HG02884 (cell line): Measurements from ENCODE around the gene EFCAB14.
"Not testable (repeated sequence)": the region's sequence is repeated elsewhere in the genome, so short reads cannot be mapped to it uniquely, and the experiment has no call there.

Source experiments
- ATAC-seq: cut with Tn5 transposase; IDR thresholded peaks from one replicate; pipeline ENCODE4 v1.9.1; 2021; ENCODE audit warnings: mild to moderate bottlenecking, moderate library complexity; ENCODE audit not compliant: unreplicated experiment

Gene EFCAB14

DNA sequence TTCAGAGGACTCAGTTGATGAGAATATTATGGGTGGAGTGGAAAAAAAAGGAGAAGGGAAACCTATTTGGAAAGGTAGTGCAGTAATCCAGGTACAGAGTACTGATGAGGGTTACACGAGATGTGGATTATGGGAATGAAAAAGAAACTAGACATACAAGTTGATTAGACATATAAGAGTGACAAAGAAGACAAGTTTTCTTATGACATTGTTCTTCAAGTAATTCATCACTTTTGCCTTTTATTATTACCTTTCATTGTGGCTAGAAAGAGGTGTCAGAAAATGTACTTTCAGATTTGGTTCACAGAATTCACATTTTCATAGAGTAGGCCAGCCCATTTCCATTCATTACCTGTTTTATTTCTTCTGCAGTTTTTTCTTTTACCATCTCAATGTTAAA lies 61.1 kb downstream of the EFCAB14 start:
- no peak for ATAC-seq

- ATAC-seq: no peak
Observed at GRCh38 chr1:46656643-46657042, 62.3 kb downstream of the EFCAB14 start.

- ATAC-seq: no peak
Observed at GRCh38 chr1:46655848-46656247, 63.1 kb downstream of the EFCAB14 start.

GRCh38 chr1:46654698-46655097 lies 64.2 kb downstream of the EFCAB14 start:
- not testable (repeated sequence) for ATAC-seq

DNA sequence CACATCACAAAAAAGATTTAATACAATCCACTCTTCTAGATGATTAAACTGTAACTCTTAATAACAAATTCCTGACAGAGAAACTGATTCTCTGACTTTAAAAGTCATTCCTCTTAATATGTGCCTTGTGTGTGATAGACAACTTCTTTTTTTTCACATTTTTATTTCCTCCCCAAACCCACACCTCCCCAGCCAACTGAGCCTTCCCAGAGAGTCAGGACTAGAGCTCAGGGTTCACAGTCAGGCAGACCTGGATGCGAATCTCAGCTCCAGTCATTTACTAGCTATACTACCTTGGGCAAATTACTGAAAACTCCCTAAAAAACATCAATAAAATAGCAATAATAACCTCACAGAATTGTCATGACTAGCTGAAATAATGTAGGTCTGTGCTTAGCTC lies 64.9 kb downstream of the EFCAB14 start:
- no peak for ATAC-seq

DNA sequence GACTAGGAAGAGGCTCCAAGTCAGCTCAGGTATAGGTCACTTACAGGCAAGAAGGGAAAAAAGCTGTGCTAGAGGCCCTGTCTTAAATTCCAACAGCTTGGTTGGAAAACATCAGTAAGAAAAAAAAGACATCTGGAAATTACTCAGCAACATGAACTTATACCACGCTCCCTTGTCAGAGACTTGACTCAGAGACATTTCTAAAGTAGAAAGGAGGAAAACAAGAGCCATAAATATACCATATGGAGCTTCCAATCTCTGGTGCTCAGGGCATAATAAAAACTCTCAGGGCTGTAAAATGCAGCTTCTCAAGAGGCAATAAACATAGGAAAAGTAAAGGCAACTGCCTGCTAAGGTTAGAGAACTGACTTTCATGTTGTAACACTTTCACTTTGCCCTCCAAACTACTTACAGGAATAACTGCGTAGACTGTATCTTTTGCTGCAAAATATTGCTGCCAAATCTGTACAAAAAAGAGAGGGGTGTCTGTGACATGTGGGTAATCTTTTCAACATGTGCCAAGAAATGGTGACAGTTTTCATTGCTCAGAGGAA lies 65.4 kb downstream of the EFCAB14 start:
- no peak for ATAC-seq

- no peak for ATAC-seq
Observed at GRCh38 chr1:46652321-46653100, 66.4 kb downstream of the EFCAB14 start.

DNA sequence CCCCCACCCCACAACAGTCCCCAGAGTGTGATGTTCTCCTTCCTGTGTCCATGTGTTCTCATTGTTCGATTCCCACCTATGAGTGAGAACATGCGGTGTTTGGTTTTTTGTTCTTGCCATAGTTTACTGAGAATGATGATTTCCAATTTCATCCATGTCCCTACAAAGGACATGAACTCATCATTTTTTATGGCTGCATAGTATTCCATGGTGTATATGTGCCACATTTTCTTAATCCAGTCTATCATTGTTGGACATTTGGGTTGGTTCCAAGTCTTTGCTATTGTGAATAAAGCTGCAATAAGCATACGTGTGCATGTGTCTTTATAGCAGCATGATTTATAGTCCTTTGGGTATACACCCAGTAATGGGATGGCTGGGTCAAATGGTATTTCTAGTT lies 67.8 kb downstream of the EFCAB14 start:
- not testable (repeated sequence) for ATAC-seq

DNA sequence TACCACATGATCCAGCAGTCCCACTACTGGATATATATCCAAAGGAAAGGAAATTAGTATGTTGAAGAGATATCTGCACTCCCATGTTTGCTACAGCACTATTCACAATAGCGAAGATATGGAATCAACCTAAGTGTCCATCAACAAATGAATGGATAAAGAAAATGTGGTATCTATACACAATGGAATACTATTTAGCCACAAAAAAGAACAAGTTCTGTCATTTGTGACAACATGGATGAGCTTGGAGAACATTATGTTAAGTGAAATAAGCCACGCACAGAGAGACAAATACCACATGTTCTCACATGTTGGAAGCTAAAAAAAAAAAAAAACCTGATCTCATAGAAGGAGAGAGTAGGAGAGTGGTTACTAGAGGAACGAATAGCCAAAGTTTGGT lies 68.4 kb downstream of the EFCAB14 start:
- ATAC-seq: no peak

DNA sequence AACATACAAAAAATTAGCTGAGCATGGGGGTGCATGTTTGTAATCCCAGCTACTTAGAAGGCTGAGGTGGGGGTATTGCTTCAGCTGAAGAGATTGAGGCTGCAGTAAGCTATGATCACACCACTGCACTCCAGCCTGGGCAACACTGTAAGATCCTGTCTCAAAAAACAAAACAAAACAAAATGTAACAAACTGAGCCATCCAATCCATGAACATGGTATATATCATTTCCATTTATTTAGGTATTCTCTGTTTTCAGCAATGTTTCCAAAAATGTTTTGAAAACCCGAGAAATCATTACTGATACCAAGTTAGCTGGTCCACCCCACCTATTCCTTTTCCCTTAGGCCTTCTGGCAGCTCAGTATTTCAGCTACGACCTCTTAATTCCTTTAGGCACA lies 69.2 kb downstream of the EFCAB14 start:
- no peak for ATAC-seq

DNA sequence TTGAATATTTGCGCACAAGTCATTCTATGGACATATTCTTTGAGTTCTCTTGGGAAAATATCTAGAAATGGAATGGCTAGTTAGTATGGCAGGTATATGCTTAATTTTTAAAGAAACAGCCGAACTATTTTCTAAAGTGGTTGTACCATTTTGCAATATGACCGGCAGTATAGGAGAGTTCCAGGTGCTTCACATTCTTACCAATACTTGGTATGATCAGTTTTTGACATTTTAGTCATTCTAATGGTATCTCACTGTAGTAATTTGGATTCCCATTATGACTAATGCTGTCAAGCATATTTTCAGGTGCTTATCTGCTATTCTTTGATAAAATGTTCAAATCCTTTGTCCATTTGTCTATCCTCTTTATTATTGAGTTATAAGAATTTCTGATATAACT lies 71.3 kb downstream of the EFCAB14 start:
- no peak for ATAC-seq

- ATAC-seq: no peak
Observed at GRCh38 chr1:46646844-46647243, 72.1 kb downstream of the EFCAB14 start.

- no peak for ATAC-seq
Observed at GRCh38 chr1:46646331-46646730, 72.6 kb downstream of the EFCAB14 start.

DNA sequence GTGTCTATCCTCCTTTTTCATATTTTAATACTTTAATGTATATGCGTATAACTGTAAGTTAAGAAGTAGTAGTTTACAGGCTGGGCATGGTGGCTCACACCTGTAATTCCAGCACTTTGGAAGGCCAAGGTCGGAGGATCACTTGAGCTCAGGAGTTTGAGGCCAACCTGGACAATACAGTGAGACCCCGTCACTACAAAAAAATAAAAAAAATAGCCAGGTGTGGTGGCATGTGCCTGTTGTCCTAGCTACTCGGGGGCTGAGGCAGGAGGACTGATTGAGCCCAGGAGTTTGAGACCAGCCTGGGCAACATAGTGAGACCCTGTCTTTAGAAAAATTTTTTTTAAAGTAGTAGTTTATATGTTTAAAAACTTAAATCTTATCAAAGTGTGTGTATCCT lies 73.1 kb downstream of the EFCAB14 start:
- ATAC-seq: no peak

GRCh38 chr1:46643368-46643775 lies 75.5 kb downstream of the EFCAB14 start:
- no peak for ATAC-seq

GRCh38 chr1:46642115-46642680 lies 76.7 kb downstream of the EFCAB14 start:
- ATAC-seq: no peak

GRCh38 chr1:46639547-46639946 lies 79.4 kb downstream of the EFCAB14 start:
- ATAC-seq: no peak

GRCh38 chr1:46638921-46639320 lies 80.0 kb downstream of the EFCAB14 start:
- no peak for ATAC-seq

DNA sequence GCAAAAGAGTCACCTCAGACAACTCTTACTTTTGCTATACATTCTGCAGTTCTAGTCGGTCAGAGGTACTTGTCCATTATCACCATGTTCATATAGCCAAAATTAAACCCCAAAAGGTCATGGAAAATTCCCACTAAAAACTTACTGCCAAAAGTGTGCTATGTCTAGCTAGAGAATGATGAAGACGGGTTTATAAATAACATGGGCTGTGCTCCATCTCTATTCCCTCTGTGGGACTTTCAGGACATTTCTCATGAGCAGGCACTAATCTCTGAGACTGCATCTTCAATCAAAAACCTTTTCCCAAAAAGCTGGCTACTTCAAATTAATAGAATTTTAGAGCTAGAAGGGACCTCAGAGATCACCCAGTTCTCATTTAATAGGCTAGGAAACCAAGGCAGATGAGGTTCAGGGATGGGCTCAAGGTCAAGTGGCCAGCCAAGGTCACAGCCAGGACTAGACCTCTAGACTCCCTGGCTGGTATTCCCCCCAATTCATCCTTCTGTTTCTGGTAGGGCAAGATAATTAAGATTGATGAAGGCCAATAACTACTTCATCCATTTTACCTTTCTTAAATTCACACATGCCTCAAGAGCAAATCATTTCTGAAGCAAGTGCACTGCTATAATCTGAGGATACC lies 81.3 kb downstream of the EFCAB14 start:
- no peak for ATAC-seq

GRCh38 chr1:46635205-46635604 lies 83.7 kb downstream of the EFCAB14 start:
- ATAC-seq: no peak

- no peak for ATAC-seq
Observed at GRCh38 chr1:46630719-46631118, 88.2 kb downstream of the EFCAB14 start.
